Activated T-cell treated with anti-CD3 and anti-CD28 coated beads for 1 hour (primary cell): ENCODE measurements around the gene ART4.

Experiments used
- DNase-seq: peaks from one replicate; pipeline ENCODE4 v3.0.0-alpha.2; 2020; ENCODE audit warnings: low read depth

ART4 gene

DNA sequence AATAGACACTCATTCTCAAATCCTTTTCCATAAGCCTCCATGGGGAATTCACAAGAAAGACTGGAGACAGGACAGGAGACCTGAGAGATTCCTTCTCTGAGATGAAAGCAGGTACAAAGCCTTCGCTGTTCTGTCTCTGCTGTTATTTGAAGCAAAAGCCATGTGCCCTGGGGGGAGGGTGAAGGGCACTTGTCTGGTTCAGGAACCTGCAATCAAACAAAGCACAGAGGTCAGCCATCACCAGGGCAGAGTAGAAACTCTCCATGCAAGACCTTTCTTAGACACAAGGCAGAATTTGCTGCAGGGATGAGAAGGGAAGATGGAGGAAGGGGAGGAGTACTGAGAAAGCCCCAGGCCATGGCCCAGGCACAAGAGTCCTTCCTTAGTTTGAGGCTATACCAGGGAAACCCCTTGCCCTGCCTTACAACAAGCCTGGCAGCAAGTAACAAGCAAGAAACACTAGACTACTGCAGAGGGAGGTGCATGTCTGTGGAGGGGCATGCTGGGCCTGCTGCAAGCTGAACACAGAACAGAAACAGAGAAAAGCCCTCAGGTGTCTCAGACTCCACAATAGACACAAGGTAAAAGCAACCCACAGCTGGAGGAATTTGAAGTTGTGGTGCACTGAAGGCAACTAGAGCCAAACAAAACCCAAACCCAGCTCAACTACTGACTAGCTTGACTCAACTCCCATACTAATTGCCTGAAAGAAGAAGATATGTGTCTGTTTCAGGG, 7.8 kb upstream of the ART4 start:
- no peak for DNase-seq

DNA sequence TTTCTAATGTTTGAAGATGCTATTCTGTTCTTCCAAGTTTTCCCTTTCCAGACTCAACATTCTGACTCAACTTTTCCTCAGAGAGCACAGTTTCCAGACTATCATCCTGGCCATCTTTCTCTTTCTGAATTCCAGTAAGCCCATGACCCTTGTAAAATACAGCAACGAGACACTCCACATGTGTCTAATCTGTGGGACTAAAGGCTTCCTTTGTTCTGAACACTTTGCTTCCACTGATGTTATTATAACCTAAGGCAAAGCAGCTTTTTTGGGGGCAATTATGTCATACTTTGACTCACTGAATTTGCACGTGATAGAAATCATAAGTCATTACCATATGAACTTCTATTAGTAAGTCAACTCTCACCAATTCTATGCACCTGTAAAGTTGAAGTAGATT, 6.3 kb upstream of the ART4 start:
- DNase-seq: no peak

DNA sequence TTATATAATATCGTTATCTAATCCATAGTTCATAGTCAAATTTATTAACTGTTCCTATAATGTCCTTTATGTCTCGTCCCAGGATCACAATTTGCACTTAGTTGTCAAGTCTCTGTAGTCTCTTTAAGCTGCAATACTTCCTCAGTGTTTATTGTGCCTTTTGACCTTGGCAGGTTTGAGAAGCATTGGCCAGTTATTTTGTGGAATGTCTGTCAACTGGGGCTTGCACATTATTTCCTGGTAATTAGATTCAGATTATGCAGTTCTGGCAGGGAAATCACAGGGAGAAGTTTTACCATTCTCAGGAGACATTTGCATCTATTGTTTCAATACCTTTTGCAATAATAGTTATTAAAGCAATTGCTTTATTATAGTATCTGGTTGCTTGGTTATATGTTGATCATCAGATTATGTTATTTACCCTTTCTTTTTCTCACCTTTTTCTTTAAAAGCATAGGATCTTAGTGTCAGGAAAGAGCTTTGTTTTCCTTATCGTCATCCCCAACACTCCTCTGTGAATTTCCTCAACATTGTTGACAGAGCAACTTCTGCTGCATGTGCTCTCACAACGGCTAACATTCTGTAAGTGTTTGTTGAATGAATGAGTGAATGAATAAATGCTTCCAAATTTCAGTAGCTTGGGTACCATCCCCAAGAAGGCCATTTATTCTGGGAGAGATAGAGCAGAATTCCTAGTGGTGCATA, 3.7 kb upstream of the ART4 start:
- no peak for DNase-seq

DNA sequence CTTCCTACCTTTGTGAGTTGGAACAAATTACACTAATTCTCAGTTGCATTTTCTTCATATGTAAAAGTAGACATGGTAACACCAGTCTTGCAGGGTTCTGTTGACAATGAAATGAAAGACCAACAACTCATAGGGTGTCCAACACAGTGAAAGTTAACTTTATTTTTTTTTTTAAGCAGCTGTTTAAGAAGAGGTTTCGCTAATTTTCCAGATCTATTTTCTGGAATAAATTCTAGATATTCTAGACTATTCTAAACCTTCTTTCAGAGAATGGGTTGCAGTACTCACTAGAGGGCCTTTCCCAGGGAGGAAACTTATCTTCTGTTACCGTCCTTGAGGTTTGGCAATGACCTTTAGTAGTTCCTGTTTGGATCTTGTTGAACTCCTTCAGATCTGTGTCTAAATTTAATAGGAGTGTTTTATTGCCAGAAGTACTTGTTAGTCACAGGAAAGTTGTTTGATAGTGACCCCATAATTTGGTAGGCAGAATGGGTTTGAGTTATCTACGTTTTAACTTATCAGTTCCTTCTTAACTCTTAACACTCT, 2.8 kb upstream of the ART4 start:
- no peak for DNase-seq

DNA sequence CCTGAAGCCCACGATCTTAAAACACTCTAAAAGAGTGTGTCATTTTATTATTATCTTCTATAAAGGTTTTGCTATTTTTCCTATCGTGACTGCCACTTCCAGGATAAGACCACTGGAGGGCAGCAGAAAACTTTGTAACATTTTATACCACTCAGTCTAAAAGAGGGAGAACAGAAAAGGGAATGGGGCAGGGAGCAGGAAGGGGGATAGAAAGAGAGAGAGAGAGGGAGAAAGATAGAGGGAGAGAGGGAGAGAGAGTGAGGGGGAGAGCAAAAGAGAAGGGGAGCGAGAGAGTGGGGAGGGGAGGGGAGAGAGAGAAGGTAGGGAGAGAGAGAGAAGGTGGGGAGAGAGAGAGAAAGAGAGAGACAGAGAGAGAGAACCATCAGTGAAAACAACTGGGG, 2.0 kb upstream of the ART4 start:
- peak; percentile 19 for DNase-seq

DNA sequence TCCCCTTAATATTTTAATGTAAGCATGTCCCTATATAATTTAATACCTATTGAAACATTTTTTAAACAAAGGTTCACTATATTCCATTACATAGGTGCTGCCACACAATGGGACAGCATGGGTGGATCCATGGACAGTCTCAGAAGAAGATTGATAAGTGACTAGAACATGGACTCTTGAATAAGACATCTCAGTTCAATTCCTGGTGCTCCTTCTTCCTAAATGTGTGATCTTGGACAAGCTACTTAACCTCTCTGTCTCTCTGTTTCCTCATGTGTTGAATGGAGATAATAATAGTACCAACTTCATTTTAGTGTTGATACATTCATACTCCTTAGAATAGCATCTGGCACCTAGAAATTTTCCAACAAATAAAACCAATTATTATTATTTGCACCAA, 1.1 kb upstream of the ART4 start:
- no peak for DNase-seq

DNA sequence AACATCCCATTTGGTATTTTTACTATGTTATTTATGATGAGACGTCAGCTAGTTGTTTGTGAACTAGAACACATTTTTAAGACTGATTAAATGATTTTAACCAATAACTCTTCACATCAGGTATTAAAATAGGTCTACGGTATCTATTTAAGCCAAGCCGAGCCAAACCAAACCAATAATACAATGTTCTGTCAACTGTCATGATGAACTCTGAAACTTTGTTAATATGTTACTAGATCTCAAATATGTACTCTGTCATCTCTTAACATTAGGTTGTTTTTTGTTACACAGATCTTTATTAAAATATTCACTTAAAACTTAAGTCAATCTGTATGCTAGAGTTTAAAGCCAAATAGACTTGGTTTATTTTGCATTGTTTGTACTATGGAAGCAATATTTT, 1.0 kb downstream of the ART4 start:
- no peak for DNase-seq

DNA sequence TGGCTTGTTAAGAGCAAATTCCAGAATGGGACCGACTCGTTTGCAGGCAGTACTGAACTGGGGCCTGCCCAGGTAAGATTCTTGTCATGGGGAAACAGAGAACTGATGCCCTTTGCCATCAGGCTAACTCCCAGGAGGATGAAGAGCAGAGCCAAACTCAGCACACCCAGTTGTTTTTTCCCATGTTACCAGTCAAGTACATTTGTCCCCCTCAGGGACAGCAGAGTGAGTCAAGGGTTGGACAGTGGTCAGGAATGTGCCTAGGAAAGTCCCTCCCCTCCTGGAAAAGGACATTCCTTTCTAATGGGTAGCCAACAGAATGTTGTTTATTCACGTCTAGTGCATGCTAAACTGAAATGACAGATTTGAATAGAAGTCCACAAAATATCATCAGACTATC, 1.6 kb downstream of the ART4 start:
- no peak for DNase-seq

DNA sequence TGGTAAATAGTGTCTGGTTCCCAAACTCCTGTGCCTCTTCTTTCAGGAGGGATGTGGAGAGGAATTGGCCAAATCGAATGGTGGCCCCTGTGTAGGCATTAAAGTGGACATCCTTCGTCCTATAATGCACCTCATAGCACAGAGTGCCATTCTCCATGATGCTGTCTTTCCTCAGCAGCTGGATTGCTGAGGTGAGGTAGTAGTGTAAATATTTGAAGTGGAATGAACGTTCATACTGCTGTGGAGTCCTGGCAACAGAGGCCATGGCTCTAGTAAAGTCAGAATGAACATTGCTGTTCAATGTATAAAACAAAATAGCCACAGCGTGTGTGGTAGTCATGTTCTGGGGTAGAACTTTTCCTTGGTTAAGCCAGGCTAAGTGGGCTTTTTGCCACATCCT, 2.7 kb downstream of the ART4 start:
- no peak for DNase-seq

DNA sequence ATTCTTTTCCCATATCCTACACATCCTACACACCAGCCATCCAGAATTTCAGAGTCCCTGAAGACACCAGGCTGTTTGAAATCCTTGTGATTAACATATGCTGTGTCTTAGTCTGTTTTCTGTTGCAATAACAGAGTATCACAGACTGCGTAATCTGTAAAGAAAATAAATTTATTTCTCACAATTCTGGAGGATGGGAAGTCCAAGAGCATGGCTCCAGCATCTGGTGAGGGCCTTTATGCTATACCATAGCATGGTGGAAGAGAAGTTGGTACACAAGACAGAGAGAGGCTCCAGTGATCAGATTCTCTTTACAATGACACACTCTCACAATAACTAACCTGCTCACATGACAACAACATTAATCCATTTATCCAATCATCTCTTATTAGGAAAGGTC, 4.1 kb downstream of the ART4 start:
- no peak for DNase-seq

DNA sequence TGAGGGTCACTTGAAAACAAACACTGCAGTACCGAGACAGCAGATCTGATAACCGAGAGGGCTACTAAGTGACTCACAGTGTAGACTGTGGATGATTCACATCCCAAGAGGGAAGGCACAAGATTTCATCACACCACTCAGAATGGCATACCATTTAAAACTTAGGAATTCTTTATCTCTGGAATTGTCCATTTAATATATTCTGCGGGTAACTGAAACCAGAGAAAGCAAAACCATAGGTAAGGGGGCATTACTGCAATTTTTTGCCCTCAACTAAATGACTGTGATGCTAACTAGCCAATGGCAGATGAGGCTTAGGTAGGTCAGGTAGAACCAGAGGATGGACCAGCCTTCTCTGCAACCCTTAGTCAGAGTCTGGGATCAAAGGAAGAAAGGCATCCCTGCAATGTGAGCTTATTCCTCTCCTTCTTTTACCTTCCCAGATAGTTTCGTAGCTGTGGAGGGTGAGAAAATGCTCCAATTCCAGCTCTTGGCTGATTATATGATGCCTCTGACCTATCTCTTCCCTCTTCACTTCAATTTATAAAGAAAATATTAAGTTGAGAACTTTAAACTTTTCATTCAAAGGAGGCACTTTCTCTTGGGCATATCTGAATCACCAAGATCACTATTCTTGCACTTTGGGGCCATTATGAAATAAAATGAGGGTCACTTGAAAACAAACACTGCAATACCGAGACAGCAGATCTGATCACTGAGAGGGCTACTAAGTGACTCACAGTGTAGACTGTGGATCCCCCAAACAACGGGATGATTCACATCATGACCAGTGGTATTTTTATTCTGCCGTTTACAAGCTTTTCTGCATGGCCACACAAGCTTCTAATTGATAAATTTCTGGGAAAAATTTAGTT, 6.8 kb downstream of the ART4 start:
- no peak for DNase-seq

DNA sequence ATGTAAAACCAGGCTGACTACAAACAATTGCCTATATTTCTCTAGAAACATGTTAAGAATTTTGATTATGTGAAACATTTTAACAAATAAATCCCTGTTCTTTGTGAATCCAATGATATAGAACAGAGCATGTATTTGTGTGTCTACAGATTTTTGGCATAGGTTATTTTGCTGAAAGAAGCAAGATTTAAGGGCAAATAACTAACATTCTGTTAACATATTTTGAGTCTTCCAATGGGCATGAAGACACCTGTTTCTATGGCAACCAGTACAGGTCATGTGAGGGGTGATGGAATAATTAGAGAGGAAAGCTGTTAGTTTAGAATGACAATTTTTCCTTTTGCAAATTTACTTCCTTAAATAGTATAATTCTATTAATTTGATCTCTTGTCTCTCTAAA, 8.8 kb downstream of the ART4 start:
- no peak for DNase-seq

DNA sequence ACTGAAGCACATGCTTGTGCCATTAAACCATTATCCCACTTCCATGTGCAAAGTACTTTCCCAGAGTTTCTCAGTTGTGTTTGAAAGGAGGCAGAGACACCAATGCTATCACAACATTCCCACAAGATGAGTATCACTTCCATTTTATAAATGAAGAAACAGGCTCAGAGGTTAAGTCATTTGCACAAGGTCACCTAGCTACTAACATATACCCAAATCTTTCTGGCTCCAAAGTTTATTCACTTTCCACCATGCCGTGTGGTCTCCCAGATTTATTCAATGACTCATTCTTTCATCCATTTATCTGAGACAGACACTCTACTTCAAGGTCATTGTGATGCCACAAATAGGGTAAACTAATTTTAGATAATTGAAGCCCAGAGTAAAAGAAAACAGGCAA, 9.4 kb downstream of the ART4 start:
- DNase-seq: no peak

DNA sequence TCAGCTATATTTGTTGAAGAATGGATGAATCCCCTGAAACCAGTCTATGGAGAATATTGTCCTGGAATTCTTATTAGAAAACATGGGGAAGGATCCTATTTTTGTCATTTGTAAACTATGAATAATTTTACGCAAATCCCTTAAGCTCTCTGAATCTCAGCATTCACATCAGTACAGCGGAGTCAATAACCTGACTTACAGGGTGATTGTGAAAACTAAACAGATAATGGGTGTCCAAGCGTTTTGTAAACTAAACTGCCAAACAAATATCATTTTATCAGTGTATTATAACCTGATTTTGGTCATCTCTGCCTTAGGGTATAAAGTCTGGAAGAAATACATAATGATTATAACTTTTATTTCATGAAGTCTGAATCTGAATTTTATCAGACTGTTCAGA, 10.0 kb downstream of the ART4 start:
- no peak for DNase-seq

DNA sequence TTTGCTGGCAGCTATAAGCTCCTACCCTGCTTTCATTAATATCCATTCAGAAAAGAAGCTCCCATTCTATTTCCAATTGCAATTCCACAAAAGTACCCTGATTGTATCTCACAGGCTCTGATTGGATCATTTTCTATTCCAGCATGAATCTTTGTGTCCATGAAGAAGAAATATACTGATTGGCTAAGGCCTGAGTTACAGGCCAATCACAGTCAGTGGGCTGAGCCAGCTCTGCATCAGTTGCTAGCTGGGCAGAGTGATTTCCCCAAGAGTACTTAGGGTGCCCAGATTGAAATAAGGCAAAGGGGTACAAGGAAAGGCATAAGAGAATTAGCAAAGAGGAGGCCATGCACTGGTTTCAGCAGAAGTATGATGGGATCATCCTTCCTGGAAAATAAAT, 14.4 kb downstream of the ART4 start:
- no peak for DNase-seq

DNA sequence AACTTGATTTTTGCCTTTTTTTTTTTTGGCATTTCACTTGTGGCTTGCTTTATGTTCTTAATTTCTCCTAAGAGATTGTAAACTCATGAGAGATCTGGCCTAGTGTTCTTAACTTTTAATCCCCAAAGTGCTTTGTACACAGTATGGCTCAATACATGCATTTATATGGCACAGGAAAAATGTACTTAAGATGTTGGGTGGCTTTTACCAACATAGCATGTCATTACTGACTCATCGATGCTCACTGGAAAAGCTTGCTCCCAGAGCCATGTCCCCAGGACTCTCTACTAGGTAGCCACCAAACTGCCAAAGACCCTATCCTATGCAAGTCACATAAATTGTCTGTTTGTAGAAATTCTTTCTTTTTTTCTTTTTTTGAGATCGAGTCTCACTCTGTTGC, 16.3 kb downstream of the ART4 start:
- DNase-seq: no peak

DNA sequence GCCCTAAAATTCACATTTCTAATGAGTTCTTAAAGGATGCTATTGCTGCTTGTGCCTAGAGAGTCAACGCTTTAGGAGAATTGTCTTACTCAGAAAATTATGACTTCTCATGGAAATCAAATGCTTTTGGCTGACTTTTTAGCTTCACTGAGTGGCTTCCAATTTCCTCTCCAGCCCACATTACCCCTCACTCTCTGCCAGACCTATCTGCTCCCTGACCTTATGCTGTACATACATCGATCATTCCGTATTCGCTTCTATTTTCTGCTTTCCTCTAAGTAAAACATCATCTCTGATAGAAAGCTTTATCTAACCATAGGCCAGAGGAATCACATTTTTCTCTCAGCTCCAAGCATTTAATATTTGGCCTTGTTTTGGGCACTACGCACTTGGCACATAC, 16.8 kb downstream of the ART4 start:
- DNase-seq: no peak

DNA sequence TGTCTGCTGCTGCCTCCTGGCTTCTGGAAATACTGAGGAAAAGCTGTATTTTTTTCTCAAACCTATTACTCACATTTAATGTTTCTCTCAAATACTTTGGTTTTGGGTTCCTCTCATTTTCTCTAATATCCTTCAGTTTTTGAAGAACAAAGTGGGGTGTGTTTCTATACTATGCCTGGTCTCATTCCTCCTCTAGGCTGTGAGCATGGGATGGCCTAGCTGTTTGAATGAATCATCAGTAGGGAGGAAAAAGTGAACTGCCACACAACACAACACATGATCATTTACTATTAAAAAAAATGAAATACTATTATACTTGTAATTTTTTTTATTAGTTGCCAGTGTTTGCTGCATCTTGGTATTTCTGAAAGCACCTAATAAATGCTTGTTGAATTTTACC, 18.1 kb downstream of the ART4 start:
- DNase-seq: no peak

DNA sequence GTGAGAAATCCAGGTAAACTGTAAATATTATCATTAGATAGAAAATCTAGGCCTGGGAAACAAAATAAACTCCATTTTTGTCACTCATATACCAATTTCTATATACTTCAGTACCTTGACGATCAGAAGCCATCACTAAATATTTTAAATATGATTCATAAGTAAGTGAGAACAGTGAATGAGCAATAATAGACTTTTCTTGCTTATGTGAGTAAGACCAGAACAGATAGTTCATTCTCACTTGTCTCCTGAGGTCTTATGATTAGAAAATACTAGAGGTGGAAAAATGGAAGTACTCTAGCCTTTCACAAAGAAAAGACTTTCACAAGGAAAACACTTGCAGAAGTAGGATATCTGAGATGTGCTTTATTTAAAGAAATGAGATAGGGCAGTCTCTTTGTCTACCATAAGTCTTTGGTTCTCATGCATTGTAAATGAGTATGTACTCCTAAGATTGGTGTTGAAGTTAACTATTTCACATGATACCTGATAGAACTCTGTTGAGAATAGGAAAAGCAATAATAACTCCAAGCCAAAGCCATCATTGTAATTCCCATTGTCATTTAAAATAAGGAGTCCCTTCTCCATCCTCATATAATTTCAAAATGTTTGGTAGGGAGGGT, 19.2 kb downstream of the ART4 start:
- DNase-seq: no peak

DNA sequence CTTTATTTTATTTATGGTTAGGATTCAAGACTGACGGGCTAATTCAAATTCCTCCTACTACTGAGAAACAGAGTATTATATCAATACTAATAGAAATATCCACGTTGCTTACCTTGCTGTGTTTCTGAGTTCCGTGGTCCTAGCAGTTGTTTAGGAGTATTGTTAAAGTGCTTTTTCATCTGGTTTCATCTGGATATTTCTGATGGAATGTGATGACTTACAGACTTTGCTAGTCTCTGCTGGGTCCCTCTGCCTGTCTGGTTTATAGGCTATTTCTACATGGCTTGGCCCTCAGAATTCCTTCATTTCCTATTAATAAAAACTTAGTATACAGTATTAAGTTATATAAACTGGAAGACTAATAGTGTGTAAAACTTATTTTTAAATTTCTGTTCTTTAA, 29.3 kb downstream of the ART4 start, which contains the start of gene SMCO3:
Gene SMCO3 (minus strand): TSS at position 169 of the 400 bp plus-strand sequence. CDS start 7,502 bp downstream, outside the sequence.
- no peak for DNase-seq

DNA sequence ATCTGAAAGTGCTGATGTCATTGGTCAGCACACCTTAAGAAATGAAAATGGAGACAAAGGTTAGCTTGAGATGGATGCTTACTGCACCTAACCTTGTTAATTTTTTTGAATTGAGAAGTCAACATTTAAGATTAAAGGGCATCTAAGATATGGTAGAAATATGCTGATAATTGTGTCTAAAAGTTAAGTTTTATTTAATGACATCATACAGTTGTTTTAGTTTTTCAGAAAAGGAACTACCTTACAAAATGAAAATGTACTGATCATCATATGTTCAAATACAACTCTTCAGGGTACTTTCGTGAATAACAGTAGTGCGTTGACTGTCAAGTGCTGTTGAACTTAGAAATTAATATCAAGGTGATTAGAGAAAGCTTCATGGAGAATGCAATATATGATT, 31.8 kb downstream of the ART4 start:
- DNase-seq: no peak

DNA sequence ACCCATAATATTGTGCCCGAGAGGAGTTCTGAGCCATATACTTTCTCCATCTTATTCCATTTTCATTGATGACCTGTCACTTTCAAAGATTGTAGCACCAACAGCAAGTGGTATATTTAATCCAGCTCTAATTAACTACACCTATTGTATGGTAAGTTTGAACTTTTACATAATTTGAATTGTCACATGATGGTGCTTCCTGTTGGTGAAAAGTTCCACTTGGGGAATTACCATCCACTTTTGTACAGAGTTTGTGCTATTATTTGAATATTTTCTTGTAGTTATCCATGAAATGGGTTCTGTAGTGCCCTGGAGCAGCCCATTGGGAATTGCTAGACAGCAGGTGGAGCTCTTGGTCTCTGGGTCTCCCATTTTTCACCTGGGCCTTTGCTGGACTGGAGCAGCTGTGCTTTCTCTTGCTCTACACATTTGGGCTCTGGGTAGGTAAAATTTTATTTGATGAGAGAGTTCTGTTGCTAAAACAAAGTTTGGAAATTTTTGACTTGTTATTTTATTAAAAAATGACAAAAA, 32.3 kb downstream of the ART4 start:
- no peak for DNase-seq
